ENCODE results near the gene ZNF276.
A peak's percentile ranks its signal among the peaks of the same experiment; 100 is the strongest.

The ZNF276 gene

GRCh38 chr16:89739383-89739782 lies 18.0 kb downstream of the ZNF276 start:
- no peak overlapping the region for H3K27ac ChIP-seq
- no peaks in the 10 kb centered on the region for H4K20me1 ChIP-seq (ENCODE audit: insufficient read depth)
- H3K27me3 ChIP-seq (ENCODE audit: insufficient read depth, low read depth), result no peaks in the 10 kb centered on the region
- H3K79me2 ChIP-seq (ENCODE audit: insufficient read depth, low read depth), result peaks cover 5% of the 10 kb centered on the region; the same call in 1 of the 2 replicates
- H3K36me3 ChIP-seq (ENCODE audit: insufficient read depth), result peaks cover 13% of the 10 kb centered on the region; the same call in 1 of the 2 replicates
- H3K4me2 ChIP-seq, result no peak overlapping the region
- no peak overlapping the region for H3K4me3 ChIP-seq (IDR thresholded peaks at IDR 0.05; ENCODE audit: insufficient read depth, low read depth, low read length)
- peaks cover 47% of the 10 kb centered on the region for H3K4me1 ChIP-seq (ENCODE audit: low read depth, poor library complexity, severe bottlenecking)
- no peak for TF ChIP-seq CTCF (conservative IDR thresholded peaks at IDR 0.05; ENCODE audit: low read depth, low read length)
- no peak overlapping the region for H2AFZ ChIP-seq (ENCODE audit: low read depth)
- no peak overlapping the region for H3K9ac ChIP-seq

GRCh38 chr16:89741342-89742014 lies 20.1 kb downstream of the ZNF276 start:
- Histone ChIP-seq H3K27me3 (ENCODE audit: insufficient read depth, low read depth) (no peaks in the 10 kb centered on the region), H3K79me2 (ENCODE audit: insufficient read depth, low read depth) (0 out of 2 replicates have a peak, but pooled peaks cover 5% of the 10 kb centered on the region), H3K9ac (no peak overlapping the region), H3K4me1 (ENCODE audit: low read depth, poor library complexity, severe bottlenecking) (peaks cover 58% of the 10 kb centered on the region), H4K20me1 (ENCODE audit: insufficient read depth) (no peaks in the 10 kb centered on the region), H3K36me3 (ENCODE audit: insufficient read depth) (peaks cover 13% of the 10 kb centered on the region; the same call in 1 of the 2 replicates), H3K27ac (peak overlapping the region; percentile 83; the same call in 1 of the 2 replicates), H3K4me3 (IDR thresholded peaks at IDR 0.05; ENCODE audit: insufficient read depth, low read depth, low read length) (no peak overlapping the region), H2AFZ (ENCODE audit: low read depth) (no peak overlapping the region), H3K4me2 (no peak overlapping the region)
- no peak for TF ChIP-seq CTCF (conservative IDR thresholded peaks at IDR 0.05; ENCODE audit: low read depth, low read length)

GRCh38 chr16:89742948-89743347 lies 21.6 kb downstream of the ZNF276 start:
- no peak overlapping the region for H3K4me3 ChIP-seq (IDR thresholded peaks at IDR 0.05; ENCODE audit: insufficient read depth, low read depth, low read length)
- H3K27ac ChIP-seq, result peak overlapping the region; percentile 83
- no peaks in the 10 kb centered on the region for H4K20me1 ChIP-seq (ENCODE audit: insufficient read depth)
- no peak overlapping the region for H2AFZ ChIP-seq (ENCODE audit: low read depth)
- no peak for TF ChIP-seq CTCF (conservative IDR thresholded peaks at IDR 0.05; ENCODE audit: low read depth, low read length)
- H3K9ac ChIP-seq, result peak overlapping the region; percentile 42; the same call in 1 of the 2 replicates
- peaks cover 47% of the 10 kb centered on the region for H3K4me1 ChIP-seq (ENCODE audit: low read depth, poor library complexity, severe bottlenecking)
- no peaks in the 10 kb centered on the region for H3K27me3 ChIP-seq (ENCODE audit: insufficient read depth, low read depth)
- 0 out of 2 replicates have a peak, but pooled peaks cover 5% of the 10 kb centered on the region for H3K79me2 ChIP-seq (ENCODE audit: insufficient read depth, low read depth)
- peaks cover 12% of the 10 kb centered on the region; the same call in 1 of the 2 replicates for H3K36me3 ChIP-seq (ENCODE audit: insufficient read depth)
- H3K4me2 ChIP-seq, result peak overlapping the region; percentile 64

- no peak overlapping the region for H3K9ac ChIP-seq
- H3K79me2 ChIP-seq (ENCODE audit: insufficient read depth, low read depth), result no peaks in the 10 kb centered on the region
- TF ChIP-seq CTCF (conservative IDR thresholded peaks at IDR 0.05; ENCODE audit: low read depth, low read length), result no peak
- no peak overlapping the region for H3K4me3 ChIP-seq (IDR thresholded peaks at IDR 0.05; ENCODE audit: insufficient read depth, low read depth, low read length)
- H4K20me1 ChIP-seq (ENCODE audit: insufficient read depth), result no peaks in the 10 kb centered on the region
- H3K27ac ChIP-seq, result peak overlapping the region; percentile 83; the same call in 1 of the 2 replicates
- no peaks in the 10 kb centered on the region for H3K27me3 ChIP-seq (ENCODE audit: insufficient read depth, low read depth)
- peaks cover 5% of the 10 kb centered on the region; the same call in 1 of the 2 replicates for H3K36me3 ChIP-seq (ENCODE audit: insufficient read depth)
- H3K4me1 ChIP-seq (ENCODE audit: low read depth, poor library complexity, severe bottlenecking), result peaks cover 43% of the 10 kb centered on the region
- no peak overlapping the region for H2AFZ ChIP-seq (ENCODE audit: low read depth)
- 0 out of 2 replicates have a peak overlapping the region, but pooled peaks have one; percentile 64 for H3K4me2 ChIP-seq
These were observed 23.5 kb downstream of the ZNF276 start for GRCh38 chr16:89744813-89745212.
